ENCODE data around the gene COL4A6.

COL4A6 gene

GRCh38 chrX:108216405-108216804 is 221.8 kb downstream of the COL4A6 start:
- no peak overlapping the region for H3K27ac ChIP-seq

GRCh38 chrX:108211301-108211700 is 226.9 kb downstream of the COL4A6 start:
- no peaks in the 10 kb centered on the region for H3K4me1 ChIP-seq
- H3K79me2 ChIP-seq: no peaks in the 10 kb centered on the region
- no peaks in the 10 kb centered on the region for H3K36me3 ChIP-seq (ENCODE audit: control insufficient read depth, insufficient read depth, low read length)
- no peak overlapping the region for H3K4me3 ChIP-seq (ENCODE audit: low read depth, low read length)
- H3K27me3 ChIP-seq (ENCODE audit: control insufficient read depth, insufficient read depth, low read length): no peaks in the 10 kb centered on the region
- H3K27ac ChIP-seq: no peak overlapping the region
- H3K9ac ChIP-seq: no peak overlapping the region
- no peak overlapping the region for H2AFZ ChIP-seq
- H3K9me3 ChIP-seq (ENCODE audit: control insufficient read depth, low read length): no peaks in the 10 kb centered on the region
- no peak overlapping the region for H3K4me2 ChIP-seq (ENCODE audit: low read length)
- no peak for TF ChIP-seq CTCF (IDR thresholded peaks at IDR 0.05)

More at GRCh38 chrX:108216405-108216804, 221.8 kb downstream of the COL4A6 start:
- no peaks in the 10 kb centered on the region for H3K79me2 ChIP-seq
- no peaks in the 10 kb centered on the region for H3K36me3 ChIP-seq (ENCODE audit: control insufficient read depth, insufficient read depth, low read length)
- no peak overlapping the region for H3K9ac ChIP-seq
- no peak for TF ChIP-seq CTCF (IDR thresholded peaks at IDR 0.05)
- no peak overlapping the region for H2AFZ ChIP-seq
- H3K27me3 ChIP-seq (ENCODE audit: control insufficient read depth, insufficient read depth, low read length): no peaks in the 10 kb centered on the region
- H3K4me3 ChIP-seq (ENCODE audit: low read depth, low read length): no peak overlapping the region
- H3K4me1 ChIP-seq: no peaks in the 10 kb centered on the region
- no peaks in the 10 kb centered on the region for H3K9me3 ChIP-seq (ENCODE audit: control insufficient read depth, low read length)
- H3K4me2 ChIP-seq (ENCODE audit: low read length): no peak overlapping the region

- H3K9ac ChIP-seq: no peak overlapping the region
- no peaks in the 10 kb centered on the region for H3K79me2 ChIP-seq
- H3K9me3 ChIP-seq (ENCODE audit: control insufficient read depth, low read length): no peaks in the 10 kb centered on the region
- no peak overlapping the region for H3K4me2 ChIP-seq (ENCODE audit: low read length)
- TF ChIP-seq CTCF (IDR thresholded peaks at IDR 0.05): no peak
- H3K36me3 ChIP-seq (ENCODE audit: control insufficient read depth, insufficient read depth, low read length): no peaks in the 10 kb centered on the region
- no peak overlapping the region for H3K4me3 ChIP-seq (ENCODE audit: low read depth, low read length)
- H3K4me1 ChIP-seq: no peaks in the 10 kb centered on the region
- no peaks in the 10 kb centered on the region for H3K27me3 ChIP-seq (ENCODE audit: control insufficient read depth, insufficient read depth, low read length)
- no peak overlapping the region for H3K27ac ChIP-seq
- H2AFZ ChIP-seq: no peak overlapping the region
These were observed 229.1 kb downstream of the COL4A6 start for GRCh38 chrX:108209006-108209554.

GRCh38 chrX:108203540-108203939 is 234.7 kb downstream of the COL4A6 start:
- no peak overlapping the region for H3K4me3 ChIP-seq (ENCODE audit: low read depth, low read length)
- TF ChIP-seq CTCF (IDR thresholded peaks at IDR 0.05): no peak
- H3K4me1 ChIP-seq: no peaks in the 10 kb centered on the region
- H3K27me3 ChIP-seq (ENCODE audit: control insufficient read depth, insufficient read depth, low read length): no peaks in the 10 kb centered on the region
- no peak overlapping the region for H3K27ac ChIP-seq
- H3K4me2 ChIP-seq (ENCODE audit: low read length): no peak overlapping the region
- no peaks in the 10 kb centered on the region for H3K9me3 ChIP-seq (ENCODE audit: control insufficient read depth, low read length)
- no peaks in the 10 kb centered on the region for H3K79me2 ChIP-seq
- H3K9ac ChIP-seq: no peak overlapping the region
- H3K36me3 ChIP-seq (ENCODE audit: control insufficient read depth, insufficient read depth, low read length): no peaks in the 10 kb centered on the region
- H2AFZ ChIP-seq: no peak overlapping the region

- Histone ChIP-seq H3K9ac (no peak overlapping the region), H2AFZ (no peak overlapping the region), H3K4me1 (no peaks in the 10 kb centered on the region), H3K36me3 (ENCODE audit: control insufficient read depth, insufficient read depth, low read length) (no peaks in the 10 kb centered on the region), H3K27me3 (ENCODE audit: control insufficient read depth, insufficient read depth, low read length) (no peaks in the 10 kb centered on the region), H3K79me2 (no peaks in the 10 kb centered on the region), H3K4me3 (ENCODE audit: low read depth, low read length) (no peak overlapping the region), H3K27ac (no peak overlapping the region), H3K4me2 (ENCODE audit: low read length) (no peak overlapping the region), H3K9me3 (ENCODE audit: control insufficient read depth, low read length) (no peaks in the 10 kb centered on the region)
- TF ChIP-seq CTCF (IDR thresholded peaks at IDR 0.05): peak; percentile 26
These were observed 238.5 kb downstream of the COL4A6 start for GRCh38 chrX:108199691-108200090.
